AG04449 (cell line): ENCODE measurements around the gene MIA2.

ENCODE experiments used
- CTCF ChIA-PET: fragments of 350-600 bp; formaldehyde crosslinking; extraction: SDS; loops from one replicate; lab custom pipeline; 2021; ENCODE audit warnings: antibody characterized with exemption; lab: Yijun Ruan, JAX
- POLR2A ChIA-PET: fragments of 400-600, 350-600 bp; formaldehyde crosslinking; extraction: SDS; loops from one replicate; lab custom pipeline; 2020; ENCODE audit warnings: antibody characterized with exemption, inconsistent platforms; lab: Yijun Ruan, JAX
- DNase-seq: peaks from one replicate; pipeline ENCODE4 v3.0.0-alpha.2; 2010; ENCODE audit warnings: low read depth, low spot score
- H3K4me3 ChIP-seq: 2 replicates; pipeline ENCODE4 v1.5.1; 2011; ENCODE audit warnings: low read depth, mild to moderate bottlenecking, control low read depth, low read length
- TF ChIP-seq, protein P1 (sequence below): IDR thresholded peaks from one replicate; pipeline ENCODE4 v1.5.1; 2011; ENCODE audit warnings: mild to moderate bottlenecking, moderate library complexity, low read length, control low read depth, inconsistent platforms; ENCODE audit not compliant: insufficient read depth; ENCODE audit errors: missing control alignments

MIA2 gene

DNA sequence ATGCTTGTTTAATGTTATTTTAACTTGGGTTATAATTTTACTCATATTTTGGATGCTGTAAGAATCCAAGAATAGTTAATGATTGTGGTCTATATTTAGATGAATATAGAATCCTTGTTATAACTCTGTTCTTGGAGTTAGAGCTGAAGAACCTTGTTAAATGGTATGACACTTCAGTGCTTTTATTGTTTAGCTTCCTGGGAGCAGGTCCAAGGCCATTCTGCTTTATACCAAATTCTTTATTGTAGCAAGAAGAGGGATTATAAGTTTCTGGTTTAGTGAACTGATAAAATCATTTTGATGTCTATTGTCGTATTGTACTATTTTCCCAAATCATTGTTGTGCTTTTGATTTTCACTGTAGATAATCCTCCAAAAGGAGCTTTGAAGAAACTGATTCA, 69.4 kb downstream of the MIA2 start:
- H3K4me3 ChIP-seq: no peak overlapping the region
- no peak for DNase-seq
- CTCF ChIA-PET: no interaction called here
- POLR2A ChIA-PET: no interaction called here
- TF ChIP-seq, protein P1, sequence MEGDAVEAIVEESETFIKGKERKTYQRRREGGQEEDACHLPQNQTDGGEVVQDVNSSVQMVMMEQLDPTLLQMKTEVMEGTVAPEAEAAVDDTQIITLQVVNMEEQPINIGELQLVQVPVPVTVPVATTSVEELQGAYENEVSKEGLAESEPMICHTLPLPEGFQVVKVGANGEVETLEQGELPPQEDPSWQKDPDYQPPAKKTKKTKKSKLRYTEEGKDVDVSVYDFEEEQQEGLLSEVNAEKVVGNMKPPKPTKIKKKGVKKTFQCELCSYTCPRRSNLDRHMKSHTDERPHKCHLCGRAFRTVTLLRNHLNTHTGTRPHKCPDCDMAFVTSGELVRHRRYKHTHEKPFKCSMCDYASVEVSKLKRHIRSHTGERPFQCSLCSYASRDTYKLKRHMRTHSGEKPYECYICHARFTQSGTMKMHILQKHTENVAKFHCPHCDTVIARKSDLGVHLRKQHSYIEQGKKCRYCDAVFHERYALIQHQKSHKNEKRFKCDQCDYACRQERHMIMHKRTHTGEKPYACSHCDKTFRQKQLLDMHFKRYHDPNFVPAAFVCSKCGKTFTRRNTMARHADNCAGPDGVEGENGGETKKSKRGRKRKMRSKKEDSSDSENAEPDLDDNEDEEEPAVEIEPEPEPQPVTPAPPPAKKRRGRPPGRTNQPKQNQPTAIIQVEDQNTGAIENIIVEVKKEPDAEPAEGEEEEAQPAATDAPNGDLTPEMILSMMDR: no peak

DNA sequence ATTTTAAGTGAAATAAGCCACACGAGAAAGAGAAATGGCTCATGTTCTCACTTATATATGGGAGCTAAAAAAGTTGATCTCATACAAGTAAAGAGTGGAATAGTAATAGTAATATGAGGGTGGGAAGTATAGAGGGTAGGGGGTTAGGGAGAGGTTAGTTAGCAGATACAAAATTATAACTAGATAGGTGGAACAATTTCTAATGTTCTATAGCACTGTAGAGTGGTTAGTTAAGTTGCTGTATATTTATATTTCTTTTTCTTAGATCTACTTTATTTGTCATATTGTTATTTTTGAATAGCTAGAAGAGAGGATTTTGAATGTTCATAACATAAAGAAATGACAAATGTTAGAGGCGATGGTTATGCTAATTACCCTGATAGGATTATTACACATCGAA, 74.1 kb downstream of the MIA2 start:
- TF ChIP-seq, protein P1: no peak
- CTCF ChIA-PET: no interaction called here
- POLR2A ChIA-PET: no interaction called here
- DNase-seq: no peak
- H3K4me3 ChIP-seq: no peak overlapping the region

DNA sequence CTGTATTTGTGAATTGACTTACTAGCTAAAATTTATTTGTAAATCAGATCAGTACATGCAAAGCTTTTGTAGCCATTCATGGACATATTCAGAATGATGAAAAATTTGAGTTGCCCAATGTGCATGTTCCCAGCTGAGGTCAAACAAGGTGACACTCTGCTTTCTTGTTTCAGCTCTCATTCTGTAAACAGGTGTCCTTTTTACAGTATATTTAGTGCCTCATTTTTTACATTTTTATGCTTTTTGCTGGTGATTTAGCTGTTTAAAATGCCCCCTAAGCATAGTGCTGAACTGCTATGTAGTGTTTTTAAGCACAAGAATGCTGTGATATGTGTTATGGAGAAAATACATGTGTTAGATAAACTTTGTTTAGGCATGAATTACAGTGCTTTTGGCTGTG, 76.3 kb downstream of the MIA2 start:
- TF ChIP-seq, protein P1: no peak
- CTCF ChIA-PET: interaction anchor here (0.8 kb wide), 1 partner anchor 17 kb away, joined by 4 read pairs; no protein-coding TSS in a partner anchor
- POLR2A ChIA-PET: no interaction called here
- no peak for DNase-seq
- H3K4me3 ChIP-seq: no peak overlapping the region

DNA sequence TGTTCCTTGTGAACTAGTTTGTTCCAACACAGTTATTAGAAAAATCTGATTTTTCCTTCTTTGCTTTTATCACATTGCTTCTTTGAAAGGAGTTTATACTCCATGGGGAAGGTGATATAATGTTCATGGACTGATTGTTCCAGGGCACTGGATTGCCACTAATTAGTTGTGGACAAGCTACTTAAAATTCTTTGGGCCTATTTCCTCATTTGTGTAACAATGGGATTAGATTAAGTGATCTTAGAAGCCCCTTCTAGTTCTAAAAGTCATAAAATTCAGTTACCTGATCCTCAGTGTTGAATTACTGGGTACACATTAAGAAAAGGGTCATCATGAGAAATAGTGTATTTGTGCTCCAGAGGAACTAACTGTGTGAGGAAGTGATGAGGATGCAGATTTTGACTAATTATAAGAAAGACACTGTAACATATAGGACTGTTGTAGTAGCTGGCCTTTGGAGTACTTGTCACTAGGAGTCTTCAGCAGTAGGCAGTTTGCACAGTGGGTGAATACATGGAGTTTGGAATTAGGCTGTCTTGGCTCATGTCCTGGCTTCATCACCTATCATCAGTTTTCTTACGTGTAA, 82.2 kb downstream of the MIA2 start:
- ChIA-PET POLR2A (no interaction called here), CTCF (no interaction called here)
- DNase-seq: no peak
- TF ChIP-seq, protein P1: no peak
- no peak overlapping the region for H3K4me3 ChIP-seq

DNA sequence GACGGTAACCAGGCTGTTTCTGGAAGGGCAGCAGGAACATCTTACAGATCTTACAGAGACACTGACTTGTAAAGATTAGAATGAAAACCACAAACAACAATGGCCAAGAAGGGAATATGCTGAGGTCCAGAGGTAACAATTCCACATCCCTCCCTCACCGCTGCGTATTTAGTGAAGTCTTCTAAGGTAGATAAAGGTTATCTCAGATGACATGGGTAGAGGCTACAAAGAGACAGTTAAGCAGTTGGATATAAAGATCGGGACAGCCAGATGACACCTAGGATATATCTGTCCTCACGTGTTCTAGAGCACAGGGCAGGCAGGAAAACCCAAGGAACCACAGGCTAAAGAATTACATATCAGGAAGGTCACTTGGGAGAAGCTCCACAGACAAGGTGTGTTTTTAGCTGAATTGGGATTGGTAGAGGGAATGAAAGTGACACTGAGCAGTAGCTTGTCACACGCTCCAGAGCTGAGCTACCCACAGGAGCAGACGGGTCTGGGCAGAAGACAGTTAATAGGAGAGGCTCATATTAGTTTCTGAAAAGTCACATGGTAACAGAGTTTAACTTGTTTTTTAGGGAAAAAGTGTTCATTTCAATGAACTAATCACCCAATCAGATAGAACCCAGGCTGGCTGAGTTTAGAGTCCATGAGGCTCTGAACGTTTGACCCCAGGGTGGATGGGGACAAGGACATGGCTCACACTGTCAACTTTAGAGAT, 83.3 kb downstream of the MIA2 start:
- H3K4me3 ChIP-seq: no peak overlapping the region
- POLR2A ChIA-PET: interaction anchor here (0.7 kb wide), 1 partner anchor 10 kb away, joined by 3 read pairs; no protein-coding TSS in a partner anchor
- DNase-seq: no peak
- TF ChIP-seq, protein P1: no peak
- CTCF ChIA-PET: no interaction called here

DNA sequence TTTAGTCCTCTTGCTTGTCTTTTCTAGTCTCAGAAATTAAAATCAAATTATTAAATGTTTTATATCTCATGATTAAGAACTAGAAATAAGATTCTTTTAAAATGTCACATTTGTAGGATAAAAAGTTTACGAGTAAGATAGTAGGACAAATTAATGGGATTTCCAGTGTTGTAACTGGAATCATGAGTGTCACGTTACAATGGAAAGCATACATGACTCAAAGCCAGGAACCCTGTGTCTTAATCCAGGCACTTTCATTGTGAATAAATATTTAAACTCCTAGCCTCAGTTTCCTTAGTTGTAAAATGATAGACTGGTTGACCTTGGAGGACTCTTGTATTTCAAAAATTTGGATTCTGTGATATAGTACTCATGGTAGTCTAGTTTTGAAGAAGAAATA, 84.9 kb downstream of the MIA2 start:
- TF ChIP-seq, protein P1: no peak
- no peak overlapping the region for H3K4me3 ChIP-seq
- POLR2A ChIA-PET: no interaction called here
- DNase-seq: no peak
- CTCF ChIA-PET: no interaction called here
